Dermis lymphatic vessel endothelial cell (primary cell): ENCODE data around the gene FBLL1. TPM values are rescaled to one million over a fixed set of nuclear protein-coding genes. Genes with fewer than 3 reads are reported as not detected.

Source experiments
- total RNA-seq: library from RNA; depleted of rRNA; stranded (reverse); fragments of >200 nt; gene quantifications from 2 replicates; pipeline ENCODE4 v1.2.1, GENCODE V29; 2014

The FBLL1 gene
- 0.43 and 0.98 TPM in 2 replicates for total RNA-seq

DNA sequence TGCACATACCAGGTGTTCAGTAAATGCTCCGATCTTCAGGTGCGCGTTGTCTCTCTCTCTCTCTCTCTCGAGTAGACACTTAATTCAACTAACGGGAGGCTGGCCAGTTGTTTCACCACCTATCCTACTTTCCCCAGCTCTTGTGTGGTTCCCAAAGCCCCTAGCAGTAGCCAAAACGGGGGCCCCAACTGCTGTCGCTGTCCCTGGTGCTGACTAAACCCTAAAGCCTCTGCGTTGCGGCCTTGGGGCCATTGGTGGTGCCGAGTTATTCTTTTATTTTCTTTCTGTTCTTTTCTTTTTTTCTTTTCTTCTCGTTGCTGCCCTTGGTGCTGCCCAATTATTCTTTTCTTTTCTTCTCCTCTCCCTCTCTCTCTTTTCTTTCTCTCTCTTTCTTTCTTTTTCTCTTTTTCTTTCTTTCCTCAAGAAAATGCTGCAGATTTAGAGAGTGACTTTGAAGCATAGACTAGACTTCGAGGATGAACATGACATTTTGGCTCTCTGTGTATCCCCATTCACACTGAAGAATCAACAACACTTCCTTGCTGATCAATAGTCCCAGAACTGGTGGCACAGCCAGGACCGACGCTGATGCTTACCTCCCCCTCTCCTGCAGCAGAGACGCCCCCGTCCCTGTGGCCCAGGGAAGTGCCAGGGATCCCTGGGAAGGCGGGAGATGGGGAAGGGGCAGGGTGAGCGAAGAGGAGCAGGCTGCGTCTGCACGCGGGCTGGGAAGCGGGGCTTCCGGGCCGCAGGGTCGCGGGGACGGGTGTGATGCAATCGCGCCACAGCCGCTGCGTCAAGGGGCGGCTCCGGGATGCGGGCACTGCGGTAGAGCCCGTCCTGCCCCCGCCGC is at the start of gene FBLL1:
Gene FBLL1, plus strand, starts transcription at position 785 of the 853 bp plus-strand sequence. CDS start 200 bp downstream, outside the sequence.

DNA sequence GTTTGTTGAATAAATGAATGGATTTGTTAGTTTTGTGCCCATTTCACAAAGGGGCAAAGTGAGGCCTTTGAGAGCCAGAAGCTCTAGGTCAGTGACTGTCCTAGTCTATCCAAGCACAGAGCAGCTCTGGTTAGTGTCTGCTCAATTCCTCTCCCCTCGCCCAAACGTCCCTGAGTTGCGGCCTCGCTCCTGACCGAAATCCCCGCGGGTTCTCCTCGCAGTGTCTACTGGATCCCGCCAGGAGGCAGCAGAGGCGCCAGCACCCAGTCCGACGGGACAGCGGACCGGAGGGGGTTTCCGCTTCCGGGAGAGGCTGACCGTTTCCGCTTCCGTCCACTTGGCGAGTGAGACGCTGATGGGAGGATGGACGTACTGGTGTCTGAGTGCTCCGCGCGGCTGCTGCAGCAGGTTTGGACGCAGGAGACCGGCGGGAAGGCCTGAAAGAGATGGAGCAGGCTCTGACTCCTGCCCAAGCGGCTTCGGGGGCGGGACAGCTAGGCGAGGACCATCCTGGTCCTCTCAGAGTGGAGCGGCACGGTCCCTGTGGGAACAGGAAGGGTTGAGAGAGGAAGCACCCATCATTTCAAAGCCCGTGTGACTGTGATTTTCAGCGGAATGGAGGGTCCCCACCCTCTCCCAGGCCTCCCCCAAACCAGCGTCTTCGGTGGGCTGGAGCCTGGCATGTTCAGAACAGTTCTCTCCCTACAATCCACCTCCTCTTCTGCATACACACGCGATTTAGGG is 42.8 kb upstream of the FBLL1 start, which contains the start of gene RARS1:
Gene RARS1, plus strand, starts transcription at position 336 of the 744 bp plus-strand sequence. Its CDS starts 28 bp downstream, at position 364.

DNA sequence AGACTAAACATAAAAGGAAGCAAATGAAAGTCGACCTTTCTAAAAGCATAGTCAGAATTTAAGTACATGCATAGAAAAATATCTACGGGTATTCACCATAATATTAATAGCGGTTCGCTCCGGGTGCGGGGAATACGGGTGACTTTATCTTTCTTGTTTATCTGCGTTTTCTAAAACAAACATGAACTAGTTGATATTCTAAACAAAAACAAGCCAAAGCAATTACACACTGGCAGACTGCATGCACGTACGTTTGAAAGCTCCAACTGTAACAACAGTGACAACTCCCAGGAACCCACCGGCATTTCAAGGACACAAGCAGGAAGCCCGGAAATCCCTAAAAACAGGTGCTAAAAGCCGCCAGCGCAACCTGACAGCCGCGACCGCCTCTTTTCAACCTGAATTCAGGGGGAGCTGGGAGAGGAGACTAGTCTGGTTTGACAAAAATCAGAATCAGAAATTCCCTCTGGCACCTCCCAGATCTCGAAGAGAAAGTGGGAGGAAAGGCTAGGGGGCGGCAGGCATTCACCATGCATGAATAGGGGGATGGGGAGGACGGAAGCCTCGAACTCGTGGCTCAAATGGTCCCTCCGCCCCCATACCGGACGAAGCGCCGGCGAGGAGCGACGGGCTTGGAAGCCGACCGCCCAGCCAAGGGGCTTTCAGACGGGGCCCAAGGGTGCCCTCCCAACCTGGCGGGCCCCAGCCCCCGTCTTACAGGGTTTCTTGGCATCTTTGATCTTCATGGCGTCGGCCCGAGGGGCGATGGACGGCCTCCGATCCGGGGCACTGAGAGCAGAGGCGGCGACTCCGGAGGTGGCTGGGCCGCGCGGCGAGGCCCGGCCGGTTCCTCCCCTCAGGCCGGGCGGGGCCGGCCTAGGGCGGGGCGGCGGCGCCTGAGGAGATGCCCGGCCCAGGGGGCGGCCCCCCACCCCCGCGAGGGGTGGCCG is 49.7 kb downstream of the FBLL1 start, which contains the start of gene PANK3:
Gene PANK3, minus strand, starts transcription at position 831 of the 950 bp plus-strand sequence. Its CDS starts 85 bp downstream, at position 746.

Other genes with a start within 250 kb of the FBLL1 start
- under 0.01 and 0.33 TPM in 2 replicates for gene WWC1, start 237.7 kb upstream of the FBLL1 start, total RNA-seq
- gene RARS1, start 42.8 kb upstream of the FBLL1 start, total RNA-seq, result 74.6 and 102 TPM in 2 replicates
- gene PANK3, start 50.1 kb downstream of the FBLL1 start, total RNA-seq, result 56.4 and 58.0 TPM in 2 replicates